HG02588 (cell line): Measurements from ENCODE around the gene POLN.
"Not testable (repeated sequence)": the region's sequence is repeated elsewhere in the genome, so short reads cannot be mapped to it uniquely, and the experiment has no call there.

ENCODE experiments used
- ATAC-seq: cut with Tn5 transposase; IDR thresholded peaks from one replicate; pipeline ENCODE4 v1.9.1; 2021; ENCODE audit warnings: mild to moderate bottlenecking, moderate library complexity; ENCODE audit not compliant: unreplicated experiment

The POLN gene

DNA sequence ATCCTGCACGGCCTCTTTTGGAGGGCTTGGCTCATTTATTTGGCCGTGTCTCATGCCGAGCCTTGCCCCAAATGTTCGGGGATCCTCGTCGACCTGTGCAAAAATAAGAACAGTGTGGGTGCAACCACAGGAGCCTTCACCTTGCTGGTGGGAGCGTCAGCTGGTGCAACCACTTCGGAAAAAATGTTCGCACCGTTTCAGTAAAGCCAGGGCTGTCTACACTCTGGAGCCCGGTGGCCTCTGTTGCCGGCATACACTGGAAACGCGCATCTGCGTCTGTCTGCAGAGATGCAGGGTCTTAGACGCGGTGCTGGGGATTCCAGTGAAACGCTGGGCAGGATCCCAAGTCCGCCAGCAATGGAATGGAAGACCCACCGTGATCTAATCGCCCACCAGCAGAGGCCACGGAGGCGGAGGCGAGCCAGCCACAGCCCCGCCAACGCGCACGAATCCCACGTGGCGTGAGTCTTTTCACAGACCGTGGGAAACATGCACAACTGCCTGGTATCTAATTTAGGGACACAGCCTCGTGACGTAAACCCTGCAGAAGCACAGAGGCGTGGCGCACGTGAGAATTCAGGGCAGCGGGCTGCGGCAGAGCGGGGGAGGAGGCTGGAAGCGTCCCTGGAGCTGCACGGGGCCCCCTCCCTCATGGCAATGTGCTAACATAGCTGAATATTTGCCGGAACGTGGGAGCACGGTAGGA lies 33.8 kb upstream of the POLN start:
- no peak for ATAC-seq

DNA sequence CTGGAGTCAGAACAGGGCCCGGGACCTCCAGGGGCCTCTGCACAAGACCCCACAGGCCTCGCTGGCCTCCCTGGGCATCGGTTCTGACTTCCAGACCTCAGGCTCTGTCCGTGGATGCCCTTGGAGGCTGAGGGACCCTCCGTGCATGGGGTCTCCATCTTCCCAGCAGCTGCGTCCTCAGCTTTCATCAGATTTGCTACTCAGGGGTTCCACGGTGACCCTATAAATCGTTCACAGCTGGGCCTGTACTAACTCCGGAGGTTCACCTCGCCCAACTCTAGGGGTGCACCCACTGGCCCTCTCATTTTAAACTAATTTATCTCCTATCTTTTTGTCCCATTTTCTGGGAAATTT lies 33.1 kb upstream of the POLN start:
- ATAC-seq = not testable (repeated sequence)

GRCh38 chr4:2274320-2275043 lies 32.6 kb upstream of the POLN start:
- ATAC-seq = no peak

GRCh38 chr4:2273657-2274319 lies 31.9 kb upstream of the POLN start:
- no peak for ATAC-seq

DNA sequence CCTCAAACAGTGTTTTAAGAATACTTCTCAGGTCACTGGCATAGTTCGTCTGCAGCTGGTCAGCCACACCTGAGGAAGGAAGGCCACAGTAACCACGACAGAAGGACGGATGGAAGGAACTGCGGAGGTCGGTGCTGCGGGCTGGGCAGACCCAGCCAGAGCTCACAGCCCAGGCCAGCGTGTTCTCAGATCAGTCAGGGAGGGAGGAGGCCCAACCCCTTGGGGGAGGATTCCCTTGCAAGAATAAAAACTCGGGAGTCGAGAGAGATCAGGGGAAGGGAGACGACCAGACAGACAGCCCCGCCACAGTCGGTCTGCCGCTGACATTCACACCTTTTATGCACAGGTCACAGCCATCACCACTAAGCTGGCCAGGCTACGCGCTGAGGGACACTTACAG lies 31.3 kb upstream of the POLN start:
- ATAC-seq = no peak

DNA sequence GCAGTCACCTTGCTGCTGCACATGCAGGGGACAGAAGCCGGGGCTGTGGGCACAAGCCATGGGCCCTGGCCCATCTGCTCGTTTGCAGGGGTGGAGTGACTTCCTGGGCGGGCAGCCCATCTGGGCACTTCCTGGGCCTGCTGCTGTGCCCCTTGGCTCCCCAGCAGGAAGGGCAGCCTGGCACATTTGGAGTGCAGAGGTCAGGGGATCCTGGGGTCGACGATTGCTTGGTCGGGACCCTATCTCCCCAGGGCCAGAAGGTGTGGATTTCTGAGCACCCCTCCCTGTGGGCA lies 30.9 kb upstream of the POLN start:
- no peak for ATAC-seq

- ATAC-seq = no peak
Measured at GRCh38 chr4:2272026-2272827, 30.3 kb upstream of the POLN start.

DNA sequence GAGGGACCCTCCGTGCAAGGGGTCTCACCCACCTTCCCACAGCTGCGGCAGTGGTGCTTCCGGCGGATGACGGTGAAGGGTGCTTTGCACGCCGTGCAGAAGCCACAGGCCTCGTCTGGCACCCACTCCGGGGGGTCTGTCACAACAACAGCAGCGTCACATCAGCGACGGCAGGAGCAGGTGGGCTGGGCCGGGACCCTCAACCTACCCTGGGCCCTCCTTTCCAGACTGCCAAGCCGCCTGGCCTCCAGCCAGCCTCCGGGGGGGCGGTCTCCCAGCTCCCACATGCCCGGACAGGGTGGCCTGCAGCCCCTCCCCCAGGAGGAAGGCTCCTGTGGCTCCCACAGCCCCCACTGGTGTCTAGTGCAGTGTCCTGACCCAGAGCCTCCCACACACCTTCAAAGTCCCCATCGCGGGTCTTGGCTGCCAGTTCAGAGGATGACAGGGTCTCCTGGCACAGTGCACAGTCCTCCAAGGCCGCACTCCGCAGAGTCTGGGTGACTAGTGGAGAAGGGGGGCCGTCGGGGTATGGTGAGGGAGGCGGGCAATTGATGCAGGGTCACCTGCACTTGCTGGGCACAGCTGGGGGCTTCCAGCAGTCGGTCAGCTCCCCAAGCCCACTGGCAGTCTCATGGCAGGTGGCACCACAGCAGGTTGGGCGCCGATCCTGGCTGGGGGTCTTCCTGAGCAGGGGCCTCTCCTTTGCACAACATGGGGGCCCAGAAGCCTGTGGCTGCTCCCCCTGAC lies 29.5 kb upstream of the POLN start:
- ATAC-seq = no peak

DNA sequence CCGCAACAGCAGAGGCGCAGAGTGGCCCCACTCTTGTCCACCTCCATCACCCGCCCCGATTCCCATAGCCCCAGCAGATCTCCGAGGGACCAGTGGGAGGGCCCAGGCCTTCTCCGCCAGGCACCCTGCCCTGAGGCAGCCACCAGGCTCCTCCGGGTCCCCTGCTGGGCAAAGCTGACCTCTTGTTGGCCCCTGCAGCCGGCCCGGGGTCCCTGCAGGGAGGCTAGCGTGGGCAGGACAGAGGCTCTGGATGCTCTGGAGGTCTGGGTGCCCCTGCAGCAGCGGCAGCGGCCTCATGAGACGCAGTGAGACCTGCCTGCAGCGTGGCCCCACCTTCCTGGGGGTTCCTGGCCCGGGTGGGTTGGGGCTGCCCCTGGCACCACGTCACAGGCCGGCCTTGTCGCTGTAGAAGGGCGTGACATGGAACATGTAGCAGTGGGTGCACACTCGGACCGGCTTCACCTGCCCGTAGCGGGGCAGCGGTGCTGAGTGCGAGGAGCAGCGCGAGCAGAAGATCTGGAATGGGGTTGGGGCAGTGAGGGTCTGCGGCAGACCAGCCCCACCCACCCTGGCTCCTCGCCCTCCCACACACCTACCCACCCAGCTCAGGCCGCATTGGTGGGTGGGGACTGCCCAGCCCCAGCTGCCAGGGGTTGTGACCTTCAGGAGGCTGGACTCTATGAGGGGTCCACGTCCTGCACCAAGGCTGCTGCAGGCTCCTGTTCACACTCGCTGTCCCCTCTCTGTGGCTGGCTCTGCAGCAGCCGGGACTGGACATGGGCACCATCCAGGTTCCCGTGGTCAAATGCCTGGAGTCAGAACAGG lies 28.6 kb upstream of the POLN start:
- ATAC-seq = no peak

DNA sequence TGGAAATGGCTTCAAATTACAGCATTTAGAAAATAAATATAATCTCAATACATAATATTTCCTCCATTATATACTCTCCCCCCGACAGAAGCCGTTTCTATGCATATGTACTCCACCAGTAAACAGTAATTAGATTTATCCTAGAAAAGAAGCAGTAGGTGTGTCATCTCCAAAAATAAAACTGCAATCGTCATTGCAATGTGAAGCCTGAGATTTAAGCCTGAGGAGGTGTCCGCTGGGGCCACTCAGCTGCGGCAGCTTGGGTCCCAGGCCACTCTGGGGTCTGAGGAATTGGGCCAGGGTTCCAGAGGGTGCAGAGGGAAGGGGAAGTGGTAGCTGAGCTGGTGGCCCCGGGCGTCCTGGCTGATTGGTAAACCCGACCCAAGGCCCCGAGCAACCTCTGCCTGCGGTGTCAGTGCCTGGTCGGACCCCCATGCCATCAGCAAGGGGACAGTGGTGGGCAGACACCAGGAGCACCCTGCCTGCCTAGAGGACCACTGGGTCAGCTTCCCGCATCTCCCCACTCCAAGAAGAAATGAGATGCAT lies 27.8 kb upstream of the POLN start:
- no peak for ATAC-seq

DNA sequence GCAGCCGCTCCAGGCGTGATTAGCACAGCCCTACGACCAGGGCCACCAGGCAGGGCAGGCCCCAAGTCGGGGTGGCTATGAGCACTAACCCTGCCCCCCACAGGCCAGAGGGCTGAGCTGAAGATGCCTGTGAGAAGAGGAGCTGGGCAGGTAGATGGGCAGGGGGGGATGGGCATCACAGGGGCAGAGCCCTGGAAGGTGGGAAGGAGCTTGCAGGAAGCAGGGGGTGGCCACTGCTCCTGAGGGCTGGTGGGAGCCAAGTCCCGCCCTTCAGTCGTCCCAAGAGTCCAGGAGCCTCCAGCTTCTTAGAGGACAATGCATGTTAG lies 27.2 kb upstream of the POLN start:
- ATAC-seq = no peak

- no peak for ATAC-seq
Measured at GRCh38 chr4:2268357-2269205, 26.7 kb upstream of the POLN start.

DNA sequence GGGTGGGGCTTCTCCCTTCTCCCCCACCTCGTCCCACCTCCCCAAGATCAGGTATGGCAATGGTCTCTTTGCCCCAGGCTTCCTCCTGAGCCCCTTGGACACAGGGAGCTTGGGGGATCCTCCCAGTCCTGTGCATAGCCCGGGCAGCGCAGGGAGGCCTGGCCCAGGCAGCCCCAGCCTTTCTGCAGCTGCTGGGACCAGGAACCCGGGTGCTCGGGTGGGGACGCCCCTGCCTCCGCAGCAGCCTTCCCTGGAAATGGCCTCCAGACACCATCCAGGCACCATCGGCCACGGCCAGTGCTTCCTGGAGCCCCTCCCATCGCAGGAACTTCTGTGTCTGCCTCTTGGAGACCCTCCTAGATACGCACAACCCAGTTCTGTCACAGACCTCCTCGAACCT lies 25.9 kb upstream of the POLN start:
- ATAC-seq = no peak

GRCh38 chr4:2267320-2267811 lies 25.4 kb upstream of the POLN start:
- no peak for ATAC-seq

GRCh38 chr4:2266821-2267220 lies 24.9 kb upstream of the POLN start:
- ATAC-seq = no peak

DNA sequence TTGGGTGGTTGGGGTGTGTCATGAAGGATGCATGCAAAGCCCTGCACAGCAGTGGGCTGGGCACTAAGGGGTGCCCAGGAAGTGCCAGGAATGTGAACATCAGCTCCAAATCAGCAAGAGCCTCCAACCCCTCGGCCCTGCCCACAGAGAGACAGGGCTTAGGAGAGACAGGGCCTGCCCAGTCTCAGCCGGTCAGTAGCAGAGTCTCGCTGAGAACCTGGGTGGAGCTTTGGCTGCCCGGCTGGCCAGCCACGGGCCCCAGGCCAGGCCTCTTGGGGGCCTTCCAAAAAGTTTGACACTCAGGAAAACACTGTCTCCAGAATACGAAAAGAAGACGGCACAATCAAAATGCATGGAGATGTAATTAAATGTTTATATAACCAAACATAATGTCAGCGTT lies 24.3 kb upstream of the POLN start:
- no peak for ATAC-seq

GRCh38 chr4:2265113-2266110 lies 23.5 kb upstream of the POLN start:
- no peak for ATAC-seq
